Measurements from ENCODE around the gene ZFY.

ZFY gene

GRCh38 chrY:2949590-2950252, 14.5 kb downstream of the ZFY start:
- ATAC-seq: no peak
- no peak for TF ChIP-seq ZC3H10 (CRISPR knock-in tag; IDR thresholded peaks at IDR 0.05)
- no peak for TF ChIP-seq CSDC2 (CRISPR knock-in tag; IDR thresholded peaks at IDR 0.05)
- TF ChIP-seq ESRRG (CRISPR knock-in tag; IDR thresholded peaks at IDR 0.05): no peak
- no peak for TF ChIP-seq PPARA (CRISPR knock-in tag; IDR thresholded peaks at IDR 0.05; ENCODE audit: borderline replicate concordance)
- no peak for TF ChIP-seq SNAI2 (CRISPR knock-in tag; IDR thresholded peaks at IDR 0.05)
- no peak for TF ChIP-seq PATZ1 (CRISPR knock-in tag; IDR thresholded peaks at IDR 0.05; ENCODE audit: borderline replicate concordance)
- no peak for TF ChIP-seq RARB (CRISPR knock-in tag; IDR thresholded peaks at IDR 0.05)
- no peak for TF ChIP-seq ZNF70 (CRISPR knock-in tag; IDR thresholded peaks at IDR 0.05)
- no peak for TF ChIP-seq ZFP3 (CRISPR knock-in tag; IDR thresholded peaks at IDR 0.05)
- TF ChIP-seq BACH2 (CRISPR knock-in tag; IDR thresholded peaks at IDR 0.05; ENCODE audit: borderline replicate concordance): no peak
- TF ChIP-seq ZNF565 (CRISPR knock-in tag; conservative IDR thresholded peaks at IDR 0.05; ENCODE audit: low read depth): no peak
- TF ChIP-seq ZFP30 (CRISPR knock-in tag; IDR thresholded peaks at IDR 0.05): no peak
- no peak for TF ChIP-seq TSHZ2 (CRISPR knock-in tag; IDR thresholded peaks at IDR 0.05)
- no peak for TF ChIP-seq POU6F1 (CRISPR knock-in tag; IDR thresholded peaks at IDR 0.05; ENCODE audit: borderline replicate concordance, low read depth)
- no peak for TF ChIP-seq ARNTL (CRISPR knock-in tag; IDR thresholded peaks at IDR 0.05; ENCODE audit: borderline replicate concordance, low read depth)
- TF ChIP-seq OSR1 (CRISPR knock-in tag; IDR thresholded peaks at IDR 0.05): no peak

- no peak for ATAC-seq
Observed at GRCh38 chrY:2950655-2951054, 15.5 kb downstream of the ZFY start.

More at GRCh38 chrY:2950655-2951054, 15.5 kb downstream of the ZFY start:
- no peak for TF ChIP-seq CSDC2 (CRISPR knock-in tag; IDR thresholded peaks at IDR 0.05)
- no peak for TF ChIP-seq OSR1 (CRISPR knock-in tag; IDR thresholded peaks at IDR 0.05)
- TF ChIP-seq TCF4 (CRISPR knock-in tag; IDR thresholded peaks at IDR 0.05; ENCODE audit: borderline replicate concordance): no peak
- no peak for TF ChIP-seq SNAI2 (CRISPR knock-in tag; IDR thresholded peaks at IDR 0.05)
- TF ChIP-seq BACH2 (CRISPR knock-in tag; IDR thresholded peaks at IDR 0.05; ENCODE audit: borderline replicate concordance): no peak
- TF ChIP-seq TOX (CRISPR knock-in tag; IDR thresholded peaks at IDR 0.05; ENCODE audit: borderline replicate concordance): no peak
- TF ChIP-seq ESRRG (CRISPR knock-in tag; IDR thresholded peaks at IDR 0.05): no peak
- TF ChIP-seq ZFP30 (CRISPR knock-in tag; IDR thresholded peaks at IDR 0.05): no peak
- TF ChIP-seq ARNTL (CRISPR knock-in tag; IDR thresholded peaks at IDR 0.05; ENCODE audit: borderline replicate concordance, low read depth): no peak
- no peak for TF ChIP-seq ZNF70 (CRISPR knock-in tag; IDR thresholded peaks at IDR 0.05)
- no peak for TF ChIP-seq GLIS3 (CRISPR knock-in tag; IDR thresholded peaks at IDR 0.05)
- TF ChIP-seq PPARA (CRISPR knock-in tag; IDR thresholded peaks at IDR 0.05; ENCODE audit: borderline replicate concordance): no peak
- TF ChIP-seq ZNF8 (CRISPR knock-in tag; IDR thresholded peaks at IDR 0.05): no peak
- no peak for TF ChIP-seq CREB5 (CRISPR knock-in tag; IDR thresholded peaks at IDR 0.05; ENCODE audit: low read depth)
- TF ChIP-seq ISL1 (CRISPR knock-in tag; IDR thresholded peaks at IDR 0.05): no peak
- no peak for TF ChIP-seq RARB (CRISPR knock-in tag; IDR thresholded peaks at IDR 0.05)
- TF ChIP-seq TSHZ2 (CRISPR knock-in tag; IDR thresholded peaks at IDR 0.05): no peak
- no peak for TF ChIP-seq ZC3H10 (CRISPR knock-in tag; IDR thresholded peaks at IDR 0.05)
- no peak for TF ChIP-seq PATZ1 (CRISPR knock-in tag; IDR thresholded peaks at IDR 0.05; ENCODE audit: borderline replicate concordance)
- no peak for TF ChIP-seq POU6F1 (CRISPR knock-in tag; IDR thresholded peaks at IDR 0.05; ENCODE audit: borderline replicate concordance, low read depth)

All from SK-N-SH treated with all-trans-retinoic acid at 6 μM for 48 hours (cell line).